Motor neuron (in vitro differentiated cells): ENCODE measurements around the gene FAM135A. TPM values are rescaled to one million over a fixed set of nuclear protein-coding genes. Genes with fewer than 3 reads are reported as not detected.
A peak's percentile ranks its signal among the peaks of the same experiment; 100 is the strongest.
"Not testable (repeated sequence)": the region's sequence is repeated elsewhere in the genome, so short reads cannot be mapped to it uniquely, and the experiment has no call there.

ENCODE experiments used
- ATAC-seq, 8 experiments: fragments of 200-7000 bp; cut with Tn5 transposase; replicated peaks in 6 of 8; 2 replicates each; pipeline ENCODE4 v1.8.0; 2021; ENCODE audit warnings: mild to moderate bottlenecking in 8 of 8, moderate library complexity in 8 of 8
- H3K27ac ChIP-seq, 2 donors: fragments of 250-450 bp; sonication (Bioruptor Pico); 2 replicates each; pipeline ENCODE4 v1.9.0; 2021; ENCODE audit warnings: antibody characterized with exemption in 2 of 2, mild to moderate bottlenecking in 2 of 2, moderate library complexity in 1 of 2
- H3K4me1 ChIP-seq, 2 donors: fragments of 250-450 bp; sonication (Bioruptor Pico); replicated peaks in 1 of 2; 2 replicates each; pipeline ENCODE4 v1.6.1; 2021; ENCODE audit warnings: antibody characterized with exemption in 2 of 2, mild to moderate bottlenecking in 2 of 2, moderate library complexity in 1 of 2
- H3K4me3 ChIP-seq, 5 donors: fragments of 250-450 bp; sonication (Bioruptor Pico); 2 replicates each; pipeline ENCODE4 v1.9.0; 2021; ENCODE audit warnings: antibody characterized with exemption in 5 of 5, mild to moderate bottlenecking in 5 of 5, moderate library complexity in 4 of 5
- WGBS, 10 experiments: fragments of 450-650 bp; shearing (Covaris generic); methylation state at CpG; one replicate each; pipeline ENCODE4 v1.0.0; 2022; 5-methylcytosine and 5-hydroxymethylcytosine counted together
- in situ Hi-C, 9 experiments: fragments of 400-800 bp; cut with MboI; loops; one replicate each; pipeline ENCODE4 v1.15.0; 2021; ENCODE audit warnings: low sequenced_read_pairs in 9 of 9, low pct_unique_long_range_greater_than_20kb in 2 of 9; ENCODE audit not compliant: unreplicated experiment in 9 of 9
- total RNA-seq, 8 experiments: library from RNA; unstranded; fragments of 300-600 nt; gene quantifications; 2 replicates each; pipeline versions ENCODE4 v1.2.3 to v1.2.4, GENCODE V29; 2022

FAM135A gene
- total RNA-seq, 8 experiments from 2014 or later = 11.4 to 60.4 (median 19.9) TPM

DNA sequence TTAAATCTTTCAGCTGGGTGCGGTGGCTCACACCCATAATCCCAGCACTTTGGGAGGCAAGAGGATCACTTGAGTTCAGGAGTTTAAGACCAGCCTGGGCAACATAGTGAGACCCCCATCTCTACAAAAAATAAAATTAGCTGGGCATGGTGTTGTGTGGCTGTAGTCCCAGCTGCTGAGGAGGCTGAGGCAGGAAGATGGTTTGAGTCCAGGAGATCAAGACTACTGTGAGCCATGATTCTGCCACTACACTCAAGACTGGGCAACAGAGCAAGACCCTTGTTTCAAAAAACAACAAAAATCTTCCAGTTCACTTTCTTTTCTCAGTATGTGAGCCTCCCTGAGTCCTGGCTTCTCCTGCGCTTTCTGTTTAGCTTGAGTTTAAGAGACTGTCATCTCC is 161.3 kb downstream of the FAM135A start:
- Histone ChIP-seq H3K27ac (no peak overlapping the region), H3K4me1 (no peaks in the 10 kb centered on the region), H3K4me3 (no peak overlapping the region)
- ATAC-seq = no peak
- in situ Hi-C loops = loop anchor here in 1 of 9 experiments (25.0 kb wide), 1 partner anchor 113 kb away; no protein-coding TSS in a partner anchor
- 67 to 100% (median 100%) methylated on average over 1 to 2 of the region's 2 CpGs; no CpG with 5 or more reads in 1 of the 10 experiments for WGBS, 10 experiments

DNA sequence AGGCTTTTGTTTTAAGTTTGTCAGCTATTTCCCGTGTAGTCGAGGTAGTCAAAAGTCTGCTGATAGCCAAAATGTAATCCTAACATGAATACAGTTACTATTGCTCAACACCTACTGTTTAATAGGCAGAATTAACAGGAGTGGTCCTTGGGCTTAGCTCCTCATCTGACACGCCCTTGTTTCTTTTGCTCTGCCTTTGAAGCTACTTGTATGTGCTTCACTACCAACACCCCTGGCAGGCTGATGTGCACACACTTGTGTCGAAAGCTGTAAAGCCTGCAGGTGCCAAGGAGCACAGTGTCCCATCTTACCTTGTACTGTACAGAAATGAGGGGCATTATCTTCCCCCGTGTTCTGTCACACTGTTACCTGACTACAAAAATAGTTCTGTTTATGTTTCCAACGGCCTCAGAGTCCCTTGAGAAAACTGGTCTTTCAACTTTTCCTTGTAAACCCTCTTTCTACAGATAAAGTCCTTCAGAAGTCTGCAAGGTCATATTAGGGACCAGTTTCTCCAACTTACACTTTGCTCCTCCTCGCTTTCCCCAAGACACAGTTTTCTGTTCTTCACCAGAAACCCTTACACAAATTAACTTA is 162.7 kb downstream of the FAM135A start:
- Histone ChIP-seq H3K4me1 (no peaks in the 10 kb centered on the region), H3K27ac (no peak overlapping the region), H3K4me3 (no peak overlapping the region)
- no peak for ATAC-seq
- WGBS, 10 experiments = 69 to 100% (median 91%) methylated on average over 1 to 6 of the region's 7 CpGs; no CpG with 5 or more reads in 1 of the 10 experiments
- in situ Hi-C loops = no loop called here

DNA sequence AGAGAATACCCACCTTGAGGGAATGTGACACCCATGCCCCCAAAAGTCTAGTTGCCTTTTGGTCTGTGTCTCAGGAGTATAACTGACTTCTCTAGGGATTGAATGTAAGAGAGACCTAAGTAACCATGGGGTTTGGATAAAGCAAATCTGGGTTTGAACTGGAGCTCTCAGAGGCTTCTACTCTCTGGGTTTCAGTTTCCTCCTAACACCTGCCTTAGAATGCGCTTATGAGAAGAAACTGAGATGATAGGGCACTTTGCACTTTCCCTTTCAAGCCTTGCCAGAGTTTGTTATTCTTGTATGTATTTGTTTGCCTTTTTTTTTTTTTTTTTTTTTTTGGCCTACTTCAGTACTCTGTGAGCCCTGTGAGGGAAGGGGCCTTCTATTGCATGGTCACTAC is 172.8 kb downstream of the FAM135A start:
- H3K27ac ChIP-seq = no peak overlapping the region
- H3K4me1 ChIP-seq = no peaks in the 10 kb centered on the region
- ATAC-seq = no peak
- H3K4me3 ChIP-seq = no peak overlapping the region
- WGBS, 10 experiments = 100% methylated on average over 1 of the region's 1 CpG; no CpG with 5 or more reads in 2 of the 10 experiments
- in situ Hi-C loops = no loop called here

- ATAC-seq = peak in 3 of 8 experiments; percentile 62 to 82 (median 79)
- no peak overlapping the region for H3K4me3 ChIP-seq
- H3K27ac ChIP-seq = no peak overlapping the region
- in situ Hi-C loops = no loop called here
- no peaks in the 10 kb centered on the region for H3K4me1 ChIP-seq
These were observed 177.1 kb downstream of the FAM135A start for GRCh38 chr6:70590400-70590799.

DNA sequence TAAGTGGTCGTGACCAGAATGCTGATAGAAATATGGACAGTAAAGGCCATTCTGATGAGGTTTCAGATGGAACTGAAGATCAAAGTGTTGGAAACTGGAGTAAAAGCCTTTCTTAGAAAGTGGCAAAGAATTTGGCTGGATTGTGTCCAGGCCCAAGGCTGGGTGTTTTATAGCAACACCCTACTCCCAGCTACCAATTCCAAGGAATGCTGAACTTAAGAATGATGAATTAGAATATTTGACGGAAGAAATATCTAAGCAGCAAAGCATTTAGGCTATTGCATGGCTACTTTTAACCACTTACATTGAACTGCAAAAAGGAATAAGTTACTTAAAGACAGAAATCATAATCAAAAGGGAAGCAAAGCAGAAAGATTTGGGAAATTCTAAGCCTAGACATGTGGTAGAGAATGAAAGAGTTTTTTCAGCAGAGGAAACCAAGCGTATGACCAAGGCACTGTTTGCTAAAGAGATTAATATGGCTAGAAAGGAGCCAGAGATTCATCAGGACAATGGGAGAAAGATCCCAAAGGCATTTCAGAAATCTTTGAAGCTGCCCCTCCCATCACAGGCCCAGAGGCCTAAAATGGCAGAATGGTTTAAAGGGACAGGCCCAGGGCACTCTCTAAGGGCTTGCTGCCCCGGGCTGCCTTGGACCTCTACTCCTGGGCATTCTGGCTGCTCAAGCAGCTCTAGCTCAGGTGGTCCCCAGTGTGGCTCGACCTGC is 179.2 kb downstream of the FAM135A start:
- Histone ChIP-seq H3K27ac (no peak overlapping the region), H3K4me1 (no peaks in the 10 kb centered on the region), H3K4me3 (no peak overlapping the region)
- 43 to 95% (median 70%) methylated on average over 2 to 4 of the region's 5 CpGs for WGBS, 10 experiments
- peak in 1 of 8 experiments; percentile 39 for ATAC-seq
- in situ Hi-C loops = no loop called here

GRCh38 chr6:70593118-70593486 is 179.8 kb downstream of the FAM135A start:
- in situ Hi-C loops = no loop called here
- Histone ChIP-seq H3K4me1 (no peaks in the 10 kb centered on the region), H3K4me3 (no peak overlapping the region), H3K27ac (no peak overlapping the region)
- ATAC-seq = no peak
- WGBS, 10 experiments = 83 to 100% methylated on average over 1 of the region's 3 CpGs; no CpG with 5 or more reads in 8 of the 10 experiments

GRCh38 chr6:70599187-70599586 is 185.9 kb downstream of the FAM135A start:
- H3K4me3 ChIP-seq = no peak overlapping the region
- peaks cover 0 to 3% of the 10 kb centered on the region in 2 donors for H3K4me1 ChIP-seq
- 40 to 100% (median 86%) methylated on average over 1 to 4 of the region's 4 CpGs; no CpG with 5 or more reads in 5 of the 10 experiments for WGBS, 10 experiments
- no peak for ATAC-seq
- in situ Hi-C loops = no loop called here
- no peak overlapping the region for H3K27ac ChIP-seq

DNA sequence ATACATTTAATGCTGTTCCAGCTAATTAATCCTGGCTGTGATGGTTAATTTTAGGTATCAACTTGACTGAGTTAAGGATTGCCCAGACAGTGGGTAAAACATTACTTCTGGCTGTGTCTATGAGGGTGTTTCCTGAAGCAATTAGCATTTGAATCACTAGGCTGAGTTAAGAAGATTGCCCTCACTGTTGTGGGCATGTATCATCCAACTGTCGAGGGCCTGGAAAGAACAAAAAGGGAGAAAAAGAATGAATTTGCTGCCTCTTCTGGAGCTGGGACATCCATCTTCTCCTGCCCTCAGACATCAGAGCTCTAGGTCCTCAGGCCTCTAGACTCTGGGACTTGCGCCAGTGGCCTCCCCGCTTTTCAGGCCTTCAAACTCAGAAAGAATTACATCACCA is 187.7 kb downstream of the FAM135A start:
- 14 to 80% (median 46%) methylated on average over 1 to 3 of the region's 3 CpGs; no CpG with 5 or more reads in 3 of the 10 experiments for WGBS, 10 experiments
- in situ Hi-C loops = no loop called here
- Histone ChIP-seq H3K4me1 (peaks cover 0 to 3% of the 10 kb centered on the region in 2 donors), H3K4me3 (no peak overlapping the region), H3K27ac (no peak overlapping the region)
- ATAC-seq = peak in 5 of 8 experiments; percentile 41 to 74 (median 65)

- Histone ChIP-seq H3K4me1 (peaks cover 0 to 3% of the 10 kb centered on the region in 2 donors), H3K4me3 (no peak overlapping the region), H3K27ac (no peak overlapping the region)
- no peak for ATAC-seq
- in situ Hi-C loops = no loop called here
- WGBS, 10 experiments = 40 to 100% (median 73%) methylated on average over 1 to 3 of the region's 6 CpGs; no CpG with 5 or more reads in 4 of the 10 experiments
These were observed 190.9 kb downstream of the FAM135A start for GRCh38 chr6:70604254-70604653.

- H3K27ac ChIP-seq, ATAC-seq, H3K4me3 ChIP-seq, in situ Hi-C loops, H3K4me1 ChIP-seq: not testable (repeated sequence)
- 0 to 100% (median 44%) methylated on average over 1 to 2 of the region's 2 CpGs; no CpG with 5 or more reads in 1 of the 10 experiments for WGBS, 10 experiments
These were observed 194.1 kb downstream of the FAM135A start for GRCh38 chr6:70607371-70607770.

- in situ Hi-C loops, H3K4me3 ChIP-seq, H3K27ac ChIP-seq, H3K4me1 ChIP-seq, ATAC-seq: not testable (repeated sequence)
- WGBS, 10 experiments = 60 to 100% (median 80%) methylated on average over 1 to 7 of the region's 13 CpGs; no CpG with 5 or more reads in 3 of the 10 experiments
These were observed 195.9 kb downstream of the FAM135A start for GRCh38 chr6:70609181-70609580.
